NB4 (cell line): ENCODE results near the gene PGM1.

Experiments used
- MYC ChIP-seq: IDR thresholded peaks from 2 replicates; pipeline ENCODE4 v1.6.1; 2011; ENCODE audit warnings: low read depth, low read length
- POLR2A ChIP-seq: IDR thresholded peaks from 2 replicates; pipeline ENCODE4 v1.6.1; 2011; ENCODE audit warnings: mild to moderate bottlenecking; ENCODE audit not compliant: insufficient read length; ENCODE audit errors: extremely low read depth
- TF ChIP-seq, protein P1 (sequence below): IDR thresholded peaks from one replicate; pipeline ENCODE4 v1.5.1; 2012; ENCODE audit warnings: low read depth, low read length
- TF ChIP-seq, protein P2 (sequence below): IDR thresholded peaks from 2 replicates; pipeline ENCODE4 v1.6.1; 2011; ENCODE audit warnings: low read depth, low read length

DNA sequence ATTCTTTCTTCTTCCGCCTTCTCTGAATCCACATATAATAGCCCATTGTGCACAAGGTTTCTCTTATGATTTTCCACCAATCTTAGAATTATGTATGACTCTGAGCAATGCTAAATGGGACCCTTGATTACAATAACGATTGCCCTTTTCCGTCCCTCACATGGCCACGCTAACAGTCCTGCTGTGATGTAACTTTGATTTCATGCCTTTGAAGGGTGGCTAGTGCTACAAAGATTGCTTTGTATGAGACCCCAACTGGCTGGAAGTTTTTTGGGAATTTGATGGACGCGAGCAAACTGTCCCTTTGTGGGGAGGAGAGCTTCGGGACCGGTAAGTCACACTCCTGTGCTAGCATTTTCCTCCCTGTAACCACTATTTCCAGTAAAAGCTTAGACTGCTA is 45.3 kb downstream of the PGM1 start:
- no peak for TF ChIP-seq POLR2A
- TF ChIP-seq, protein P1, sequence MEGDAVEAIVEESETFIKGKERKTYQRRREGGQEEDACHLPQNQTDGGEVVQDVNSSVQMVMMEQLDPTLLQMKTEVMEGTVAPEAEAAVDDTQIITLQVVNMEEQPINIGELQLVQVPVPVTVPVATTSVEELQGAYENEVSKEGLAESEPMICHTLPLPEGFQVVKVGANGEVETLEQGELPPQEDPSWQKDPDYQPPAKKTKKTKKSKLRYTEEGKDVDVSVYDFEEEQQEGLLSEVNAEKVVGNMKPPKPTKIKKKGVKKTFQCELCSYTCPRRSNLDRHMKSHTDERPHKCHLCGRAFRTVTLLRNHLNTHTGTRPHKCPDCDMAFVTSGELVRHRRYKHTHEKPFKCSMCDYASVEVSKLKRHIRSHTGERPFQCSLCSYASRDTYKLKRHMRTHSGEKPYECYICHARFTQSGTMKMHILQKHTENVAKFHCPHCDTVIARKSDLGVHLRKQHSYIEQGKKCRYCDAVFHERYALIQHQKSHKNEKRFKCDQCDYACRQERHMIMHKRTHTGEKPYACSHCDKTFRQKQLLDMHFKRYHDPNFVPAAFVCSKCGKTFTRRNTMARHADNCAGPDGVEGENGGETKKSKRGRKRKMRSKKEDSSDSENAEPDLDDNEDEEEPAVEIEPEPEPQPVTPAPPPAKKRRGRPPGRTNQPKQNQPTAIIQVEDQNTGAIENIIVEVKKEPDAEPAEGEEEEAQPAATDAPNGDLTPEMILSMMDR = no peak
- TF ChIP-seq, protein P2, sequence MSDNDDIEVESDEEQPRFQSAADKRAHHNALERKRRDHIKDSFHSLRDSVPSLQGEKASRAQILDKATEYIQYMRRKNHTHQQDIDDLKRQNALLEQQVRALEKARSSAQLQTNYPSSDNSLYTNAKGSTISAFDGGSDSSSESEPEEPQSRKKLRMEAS = no peak
- no peak for TF ChIP-seq MYC
